Stimulated activated CD8-positive, alpha-beta memory T cell treated with anti-CD3 and anti-CD28 coated beads, Interleukin-12 subunit alpha, Interleukin-12 subunit beta, amount 100 ng/mL, for 24 hours (primary cell): Measurements from ENCODE around the gene SBNO2.
"Not testable (repeated sequence)": the region's sequence is repeated elsewhere in the genome, so short reads cannot be mapped to it uniquely, and the experiment has no call there.

ENCODE experiments used
- DNase-seq: peaks from one replicate; pipeline ENCODE4 v3.0.0-alpha.2; 2020; ENCODE audit errors: extremely low read depth

Gene SBNO2

GRCh38 chr19:1119475-1120217, 54.4 kb downstream of the SBNO2 start:
- no peak for DNase-seq

GRCh38 chr19:1118999-1119398, 55.1 kb downstream of the SBNO2 start:
- DNase-seq, result no peak

- no peak for DNase-seq
These were observed 56.4 kb downstream of the SBNO2 start for GRCh38 chr19:1117654-1118053.

GRCh38 chr19:1116726-1117581, 57.1 kb downstream of the SBNO2 start:
- no peak for DNase-seq

GRCh38 chr19:1115646-1116420, 58.2 kb downstream of the SBNO2 start:
- DNase-seq, result no peak

GRCh38 chr19:1114728-1115127, 59.3 kb downstream of the SBNO2 start:
- DNase-seq, result not testable (repeated sequence)

- DNase-seq, result no peak
These were observed 60.0 kb downstream of the SBNO2 start for GRCh38 chr19:1113986-1114483.

GRCh38 chr19:1113030-1113985, 60.8 kb downstream of the SBNO2 start:
- peak; percentile 70 for DNase-seq

GRCh38 chr19:1112268-1113029, 61.6 kb downstream of the SBNO2 start:
- no peak for DNase-seq

- DNase-seq, result no peak
These were observed 62.3 kb downstream of the SBNO2 start for GRCh38 chr19:1111641-1112267.

GRCh38 chr19:1110809-1111640, 63.0 kb downstream of the SBNO2 start:
- no peak for DNase-seq

- DNase-seq, result no peak
These were observed 64.1 kb downstream of the SBNO2 start for GRCh38 chr19:1109697-1110671.

GRCh38 chr19:1109032-1109551, 65.0 kb downstream of the SBNO2 start:
- no peak for DNase-seq

GRCh38 chr19:1108291-1109031, 65.6 kb downstream of the SBNO2 start:
- no peak for DNase-seq

- no peak for DNase-seq
These were observed 66.3 kb downstream of the SBNO2 start for GRCh38 chr19:1107661-1108261.
